CD14-positive monocyte (primary cell): ENCODE data around the gene KRTAP5-5. TPM values are rescaled to one million over a fixed set of nuclear protein-coding genes. Genes with fewer than 3 reads are reported as not detected.
"Not testable (repeated sequence)": the region's sequence is repeated elsewhere in the genome, so short reads cannot be mapped to it uniquely, and the experiment has no call there.

Experiments
- DNase-seq, 3 donors: peaks; one replicate each; pipeline ENCODE4 v3.0.0-alpha.2; 2011 to 2022
- H2AFZ ChIP-seq: 2 replicates; pipeline ENCODE4 v1.6.0; 2012; ENCODE audit warnings: mild to moderate bottlenecking, low read depth, low read length, inconsistent platforms; ENCODE audit not compliant: insufficient read depth, poor library complexity, severe bottlenecking
- H3K27ac ChIP-seq, 2 donors: 1 replicate in 1 of 2; 2 replicates in 1 of 2; pipeline ENCODE4 v1.5.1; 2012 to 2013; ENCODE audit warnings: low read length in 2 of 2, control low read depth in 1 of 2, inconsistent platforms in 1 of 2, low read depth in 1 of 2, mild to moderate bottlenecking in 1 of 2
- H3K27me3 ChIP-seq, 2 donors: one replicate each; pipeline versions ENCODE4 v1.6.0 to v1.6.1; 2011 to 2013; ENCODE audit warnings: low read length in 2 of 2; ENCODE audit not compliant: control insufficient read depth in 2 of 2, insufficient read depth in 2 of 2
- H3K36me3 ChIP-seq, 2 donors: replicated peaks in 1 of 2; 1 replicate in 1 of 2; 2 replicates in 1 of 2; pipeline versions ENCODE4 v1.5.1 to v1.6.1; 2012 to 2013; ENCODE audit warnings: low read length in 2 of 2, control low read depth in 1 of 2, inconsistent platforms in 1 of 2, mild to moderate bottlenecking in 1 of 2; ENCODE audit not compliant: insufficient read depth in 2 of 2, control insufficient read depth in 1 of 2
- H3K4me1 ChIP-seq, 2 donors: 1 replicate in 1 of 2; 2 replicates in 1 of 2; pipeline versions ENCODE4 v1.5.1 to v1.6.1; 2012 to 2013; ENCODE audit warnings: low read length in 2 of 2, control low read depth in 1 of 2, inconsistent platforms in 1 of 2, mild to moderate bottlenecking in 1 of 2, moderate library complexity in 1 of 2; ENCODE audit not compliant: insufficient read depth in 2 of 2, control insufficient read depth in 1 of 2
- H3K4me2 ChIP-seq: replicated peaks from 2 replicates; pipeline ENCODE3; 2012; ENCODE audit warnings: low read length, moderate library complexity, mild to moderate bottlenecking; ENCODE audit not compliant: poor library complexity, severe bottlenecking; ENCODE audit errors: extremely low read depth
- H3K4me3 ChIP-seq, 3 experiments: fragments of 200-600 bp in 1 of 3; sonication (generic) in 1 of 3; replicated peaks in 1 of 3; 1 replicate in 2 of 3; 2 replicates in 1 of 3; pipeline ENCODE4 v1.5.1; 2011 to 2013; ENCODE audit warnings: low read length in 3 of 3, mild to moderate bottlenecking in 3 of 3, control low read depth in 2 of 3, low read depth in 2 of 3, inconsistent platforms in 1 of 3, moderate library complexity in 1 of 3
- H3K79me2 ChIP-seq: 2 replicates; pipeline ENCODE4 v1.6.0; 2012; ENCODE audit warnings: mild to moderate bottlenecking, control low read depth, inconsistent platforms, low read length, moderate library complexity; ENCODE audit not compliant: insufficient read depth
- H3K9ac ChIP-seq: 2 replicates; pipeline ENCODE4 v1.6.0; 2017; ENCODE audit warnings: low read length, mild to moderate bottlenecking; ENCODE audit not compliant: insufficient read depth, poor library complexity, severe bottlenecking
- H3K9me3 ChIP-seq, 2 donors: replicated peaks in 1 of 2; 1 replicate in 1 of 2; 2 replicates in 1 of 2; pipeline versions ENCODE4 v1.5.1 to v1.6.1; 2012 to 2013; ENCODE audit warnings: low read length in 2 of 2, control low read depth in 1 of 2; ENCODE audit not compliant: control insufficient read depth in 1 of 2, insufficient read depth in 1 of 2
- H4K20me1 ChIP-seq: 2 replicates; pipeline ENCODE4 v1.6.0; 2012; ENCODE audit warnings: mild to moderate bottlenecking, low read length, control low read depth, moderate library complexity; ENCODE audit not compliant: insufficient read depth
- H3K27ac Mint-ChIP-seq, 7 donors: one replicate each; pipeline ENCODE4 v1.8.0; 2020; ENCODE audit warnings: mild to moderate bottlenecking in 7 of 7, mixed read lengths in 7 of 7, moderate library complexity in 6 of 7, inconsistent platforms in 2 of 7
- H3K27me3 Mint-ChIP-seq, 3 donors: one replicate each; pipeline ENCODE4 v1.8.0; 2021 to 2022; ENCODE audit warnings: low read depth in 3 of 3, mild to moderate bottlenecking in 3 of 3, mixed read lengths in 3 of 3, moderate library complexity in 3 of 3, inconsistent platforms in 1 of 3
- H3K36me3 Mint-ChIP-seq, 2 donors: one replicate each; pipeline ENCODE4 v1.8.0; 2020; ENCODE audit warnings: mixed read lengths in 2 of 2, inconsistent platforms in 1 of 2, mild to moderate bottlenecking in 1 of 2
- H3K4me1 Mint-ChIP-seq: one replicate; pipeline ENCODE4 v1.8.0; 2020; ENCODE audit warnings: mild to moderate bottlenecking, mixed read lengths
- H3K4me3 Mint-ChIP-seq, 2 donors: one replicate each; pipeline ENCODE4 v1.8.0; 2020; ENCODE audit warnings: mild to moderate bottlenecking in 2 of 2, mixed read lengths in 2 of 2, moderate library complexity in 1 of 2
- H3K9me3 Mint-ChIP-seq, 7 donors: one replicate each; pipeline ENCODE4 v1.8.0; 2020 to 2022; ENCODE audit warnings: mixed read lengths in 7 of 7, mild to moderate bottlenecking in 6 of 7, moderate library complexity in 6 of 7, inconsistent platforms in 2 of 7
- CTCF ChIP-seq: fragments of 200-600 bp; IDR thresholded peaks from one replicate; pipeline ENCODE4 v1.8.0; 2022; ENCODE audit warnings: antibody characterized with exemption, mild to moderate bottlenecking
- WGBS: methylation state at CpG from one replicate; pipeline ENCODE4 v1.1.5; 2013; ENCODE audit warnings: missing lambda C conversion rate; ENCODE audit not compliant: insufficient coverage; 5-methylcytosine and 5-hydroxymethylcytosine counted together
- intact Hi-C, 2 donors: fragments of 100-400 bp; cut with micrococcal nuclease; formaldehyde crosslinking; loops; one replicate each; pipeline versions ENCODE4 v1.15.0 to v1.15.1; 2023
- polyA plus RNA-seq, 3 donors: library from polyadenylated mRNA; depleted of rRNA in 1 of 3; unstranded in 2 of 3; stranded (reverse) in 1 of 3; fragments of 300-500 nt in 2 of 3; fragments of >200 nt in 1 of 3; fragmentation: Illumina TruSeq in 2 of 3; gene quantifications; 1 replicate in 2 of 3; 2 replicates in 1 of 3; pipeline ENCODE4 v1.2.3, GENCODE V29; 2012 to 2021

The KRTAP5-5 gene
- polyA plus RNA-seq, 3 donors: not detected

DNA sequence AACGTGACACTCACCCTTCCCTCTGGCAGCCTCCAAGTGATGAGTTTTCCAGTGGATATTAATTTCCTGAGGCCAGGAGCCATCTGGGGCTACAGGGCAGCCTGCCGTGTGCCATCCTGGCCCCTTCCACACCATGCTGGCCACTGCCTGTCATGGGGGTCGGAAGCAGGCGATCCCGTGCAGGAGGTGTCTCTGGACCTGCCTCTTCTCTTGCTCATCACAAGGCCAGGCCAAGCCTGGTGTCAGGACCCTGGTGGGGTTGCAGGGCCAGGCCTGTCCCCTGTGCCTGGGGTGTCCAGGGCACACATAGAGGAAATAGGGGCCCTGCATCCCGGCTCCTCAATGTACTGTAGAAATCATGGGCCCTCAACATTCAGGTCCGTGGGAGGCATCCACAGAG lies 24.9 kb upstream of the KRTAP5-5 start:
- TF ChIP-seq CTCF: no peak
- WGBS: 88% methylated on average over 7 of the region's 7 CpGs
- Histone ChIP-seq H3K27ac (no peak overlapping the region), H3K36me3 (no peaks in the 10 kb centered on the region), H3K9me3 (no peaks in the 10 kb centered on the region), H3K4me1 (no peaks in the 10 kb centered on the region), H3K9ac (no peak overlapping the region), H3K4me2 (no peak overlapping the region), H3K4me3 (no peak overlapping the region), H4K20me1 (no peaks in the 10 kb centered on the region), H3K27me3 (peaks cover 2 to 6% of the 10 kb centered on the region in 2 donors), H3K79me2 (no peaks in the 10 kb centered on the region), H2AFZ (no peak overlapping the region)
- Mint-ChIP-seq H3K36me3 (no peaks in the 10 kb centered on the region), H3K4me3 (no peak overlapping the region), H3K4me1 (no peaks in the 10 kb centered on the region), H3K27me3 (peaks cover 25 to 42% (median 33%) of the 10 kb centered on the region in 3 donors), H3K27ac (no peak overlapping the region), H3K9me3 (peaks cover 0 to 3% (median 0%) of the 10 kb centered on the region in 7 donors)
- no peak for DNase-seq
- intact Hi-C loops: no loop called here

DNA sequence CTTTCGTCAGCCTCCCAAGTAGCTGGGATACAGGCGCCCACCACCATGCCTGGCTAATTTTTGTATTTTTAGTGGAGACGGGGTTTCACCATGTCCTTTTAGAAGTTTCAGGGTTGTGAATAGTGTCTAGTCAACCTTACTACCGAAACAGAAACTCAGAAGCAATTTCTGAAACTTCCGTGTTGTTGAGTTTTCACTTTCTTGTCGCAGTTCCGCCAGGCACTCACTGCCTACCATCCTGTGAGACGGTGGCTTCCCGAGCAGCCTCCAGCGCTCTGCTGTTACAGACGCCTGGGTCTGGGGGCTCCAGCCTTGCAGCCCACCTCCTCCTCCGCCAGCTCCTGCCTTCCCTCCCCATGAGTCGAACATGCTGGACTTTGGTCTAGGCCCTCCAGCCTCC lies 23.7 kb upstream of the KRTAP5-5 start:
- H3K4me3 ChIP-seq, H3K36me3 ChIP-seq, H3K36me3 Mint-ChIP-seq, H3K27ac Mint-ChIP-seq, intact Hi-C loops, H3K4me1 ChIP-seq, H3K79me2 ChIP-seq, H3K4me2 ChIP-seq, H3K9me3 Mint-ChIP-seq, H4K20me1 ChIP-seq, DNase-seq, H3K27me3 ChIP-seq, H2AFZ ChIP-seq, H3K27ac ChIP-seq, H3K9ac ChIP-seq, H3K9me3 ChIP-seq, H3K4me3 Mint-ChIP-seq, H3K4me1 Mint-ChIP-seq: not testable (repeated sequence)
- H3K27me3 Mint-ChIP-seq: peaks cover 18 to 33% (median 29%) of the 10 kb centered on the region in 3 donors
- 89% methylated on average over 9 of the region's 13 CpGs for WGBS

DNA sequence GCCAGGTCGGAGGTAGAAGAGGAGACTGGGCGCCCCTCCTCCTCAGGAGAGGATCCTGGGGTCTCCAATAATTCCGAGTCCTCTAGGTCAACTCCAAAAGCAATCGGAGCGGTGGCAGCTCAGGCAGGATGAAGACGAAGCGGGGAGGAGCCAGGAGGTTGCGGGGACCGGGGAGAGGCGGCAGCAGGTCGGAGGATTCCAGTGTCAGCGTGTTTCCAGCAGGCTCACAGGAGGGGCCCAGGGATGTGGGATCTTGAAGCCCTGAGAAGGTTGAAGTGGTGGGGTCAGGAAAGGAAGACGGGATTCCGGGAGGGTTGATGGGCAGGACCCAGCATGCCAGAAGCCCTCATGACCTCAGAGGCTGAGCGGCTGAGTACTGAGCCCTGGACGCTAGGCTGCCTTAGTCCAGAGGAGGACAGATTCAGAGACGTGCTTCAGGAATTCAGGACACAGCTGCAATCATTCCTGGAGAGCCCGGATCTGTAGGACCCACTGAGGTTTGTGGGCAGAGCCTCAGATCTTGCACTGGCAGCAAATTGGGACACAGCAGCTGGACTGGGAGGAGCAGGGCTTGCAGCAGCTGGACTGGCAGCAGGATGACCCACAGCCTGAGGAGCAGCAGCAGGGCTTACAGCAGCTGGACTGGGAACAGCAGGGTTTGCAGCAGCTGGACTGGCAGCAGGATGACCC lies 22.3 kb upstream of the KRTAP5-5 start:
- H3K9me3 ChIP-seq, H3K4me1 ChIP-seq, DNase-seq, intact Hi-C loops, H3K4me2 ChIP-seq, H3K4me1 Mint-ChIP-seq, H3K36me3 ChIP-seq, H4K20me1 ChIP-seq, H3K36me3 Mint-ChIP-seq, H3K4me3 ChIP-seq, H3K27ac ChIP-seq, H3K9ac ChIP-seq, H3K9me3 Mint-ChIP-seq, H3K27me3 ChIP-seq, H2AFZ ChIP-seq, H3K79me2 ChIP-seq: not testable (repeated sequence)
- H3K27ac Mint-ChIP-seq: peak overlapping the region in 1 of 7 donors; percentile 43
- H3K4me3 Mint-ChIP-seq: peak overlapping the region in 1 of 2 donors; percentile 28
- 62% methylated on average over 18 of the region's 18 CpGs for WGBS
- H3K27me3 Mint-ChIP-seq: peaks cover 13 to 28% (median 27%) of the 10 kb centered on the region in 3 donors

GRCh38 chr11:1607901-1608300 lies 21.7 kb upstream of the KRTAP5-5 start:
- H3K4me3 ChIP-seq, H3K4me2 ChIP-seq, H3K4me1 Mint-ChIP-seq, H4K20me1 ChIP-seq, H3K9ac ChIP-seq, H3K36me3 Mint-ChIP-seq, H3K79me2 ChIP-seq, intact Hi-C loops, H3K9me3 ChIP-seq, H3K4me3 Mint-ChIP-seq, H3K27ac ChIP-seq, H3K27me3 ChIP-seq, H3K36me3 ChIP-seq, H3K4me1 ChIP-seq, H3K27ac Mint-ChIP-seq, H2AFZ ChIP-seq, DNase-seq, H3K9me3 Mint-ChIP-seq: not testable (repeated sequence)
- H3K27me3 Mint-ChIP-seq: peaks cover 13 to 27% (median 26%) of the 10 kb centered on the region in 3 donors
- WGBS: 51% methylated on average over 4 of the region's 5 CpGs
